Ascending aorta (tissue), 2 donors: ENCODE results near the gene KCNH4. TPM values are rescaled to one million over a fixed set of nuclear protein-coding genes. Genes with fewer than 3 reads are reported as not detected.
A peak's percentile ranks its signal among the peaks of the same experiment; 100 is the strongest.
"Not testable (repeated sequence)": the region's sequence is repeated elsewhere in the genome, so short reads cannot be mapped to it uniquely, and the experiment has no call there.

Experiments
- DNase-seq, 2 donors: peaks; one replicate each; pipeline ENCODE4 v3.0.0-alpha.2; 2019; ENCODE audit warnings: low spot score in 2 of 2
- H3K27ac ChIP-seq, 2 donors: fragments of 200-600 bp; sonication (generic); one replicate each; pipeline ENCODE4 v1.5.1; 2016 to 2017; ENCODE audit warnings: mild to moderate bottlenecking in 1 of 2
- H3K27me3 ChIP-seq: fragments of 200-600 bp; sonication (generic); one replicate; pipeline ENCODE4 v1.5.1; 2017
- H3K36me3 ChIP-seq, 2 donors: fragments of 200-600 bp; sonication (generic); one replicate each; pipeline ENCODE4 v1.5.1; 2016
- H3K4me1 ChIP-seq, 2 donors: fragments of 200-600 bp; sonication (generic); one replicate each; pipeline ENCODE4 v1.5.1; 2016 to 2017; ENCODE audit warnings: mild to moderate bottlenecking in 1 of 2
- H3K4me3 ChIP-seq, 2 donors: fragments of 200-600 bp; sonication (generic); one replicate each; pipeline ENCODE4 v1.5.1; 2016 to 2017; ENCODE audit warnings: mild to moderate bottlenecking in 1 of 2
- H3K9me3 ChIP-seq, 2 donors: fragments of 200-600 bp; sonication (generic); one replicate each; pipeline ENCODE4 v1.5.1; 2016
- intact Hi-C: fragments of 100-400 bp; cut with DNase I; formaldehyde crosslinking; loops from one replicate; pipeline ENCODE4 v1.15.1; 2023
- total RNA-seq: library from RNA; depleted of rRNA; stranded (reverse); fragments of >200 nt; gene quantifications from one replicate; pipeline ENCODE4 v1.1.0, GENCODE V29; 2016
- TF ChIP-seq, protein P1 (sequence below), 3 experiments: fragments of 200-600 bp in 2 of 3; fragments of 450-650 bp in 1 of 3; sonication (generic) in 2 of 3; IDR thresholded peaks; one replicate each; pipeline ENCODE4 v1.5.1; 2016 to 2019; ENCODE audit warnings: antibody characterized with exemption in 3 of 3, mild to moderate bottlenecking in 1 of 3, moderate library complexity in 1 of 3

Gene KCNH4
- total RNA-seq, 1 donor from 2014 or later: not detected

DNA sequence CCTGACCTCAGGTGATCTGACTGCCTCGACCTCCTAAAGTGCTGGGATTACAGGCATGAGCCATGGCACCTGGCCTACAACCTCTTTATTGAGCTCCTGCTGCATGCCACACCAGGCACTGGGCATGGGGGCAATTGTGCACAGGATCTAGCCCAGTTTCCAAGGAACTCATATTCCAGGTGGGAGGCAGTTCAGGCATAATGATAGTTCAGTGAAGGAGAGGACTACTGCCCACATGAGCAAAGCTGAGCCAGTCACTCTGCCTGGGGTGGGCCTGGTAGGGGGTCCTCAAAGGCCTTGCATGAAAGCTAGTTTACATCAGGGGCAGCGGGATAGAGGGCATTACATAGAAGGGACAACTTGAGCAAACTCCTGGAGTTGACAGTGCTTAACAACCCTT lies 6.9 kb upstream of the KCNH4 start:
- Histone ChIP-seq H3K27me3 (no peaks in the 10 kb centered on the region), H3K27ac (no peak overlapping the region), H3K4me3 (no peak overlapping the region), H3K36me3 (no peaks in the 10 kb centered on the region), H3K9me3 (no peaks in the 10 kb centered on the region), H3K4me1 (peaks cover 5 to 7% of the 10 kb centered on the region in 2 donors)
- TF ChIP-seq, protein P1, sequence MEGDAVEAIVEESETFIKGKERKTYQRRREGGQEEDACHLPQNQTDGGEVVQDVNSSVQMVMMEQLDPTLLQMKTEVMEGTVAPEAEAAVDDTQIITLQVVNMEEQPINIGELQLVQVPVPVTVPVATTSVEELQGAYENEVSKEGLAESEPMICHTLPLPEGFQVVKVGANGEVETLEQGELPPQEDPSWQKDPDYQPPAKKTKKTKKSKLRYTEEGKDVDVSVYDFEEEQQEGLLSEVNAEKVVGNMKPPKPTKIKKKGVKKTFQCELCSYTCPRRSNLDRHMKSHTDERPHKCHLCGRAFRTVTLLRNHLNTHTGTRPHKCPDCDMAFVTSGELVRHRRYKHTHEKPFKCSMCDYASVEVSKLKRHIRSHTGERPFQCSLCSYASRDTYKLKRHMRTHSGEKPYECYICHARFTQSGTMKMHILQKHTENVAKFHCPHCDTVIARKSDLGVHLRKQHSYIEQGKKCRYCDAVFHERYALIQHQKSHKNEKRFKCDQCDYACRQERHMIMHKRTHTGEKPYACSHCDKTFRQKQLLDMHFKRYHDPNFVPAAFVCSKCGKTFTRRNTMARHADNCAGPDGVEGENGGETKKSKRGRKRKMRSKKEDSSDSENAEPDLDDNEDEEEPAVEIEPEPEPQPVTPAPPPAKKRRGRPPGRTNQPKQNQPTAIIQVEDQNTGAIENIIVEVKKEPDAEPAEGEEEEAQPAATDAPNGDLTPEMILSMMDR (IDR thresholded peaks at IDR 0.05): no peak
- intact Hi-C loops: no loop called here
- no peak for DNase-seq

DNA sequence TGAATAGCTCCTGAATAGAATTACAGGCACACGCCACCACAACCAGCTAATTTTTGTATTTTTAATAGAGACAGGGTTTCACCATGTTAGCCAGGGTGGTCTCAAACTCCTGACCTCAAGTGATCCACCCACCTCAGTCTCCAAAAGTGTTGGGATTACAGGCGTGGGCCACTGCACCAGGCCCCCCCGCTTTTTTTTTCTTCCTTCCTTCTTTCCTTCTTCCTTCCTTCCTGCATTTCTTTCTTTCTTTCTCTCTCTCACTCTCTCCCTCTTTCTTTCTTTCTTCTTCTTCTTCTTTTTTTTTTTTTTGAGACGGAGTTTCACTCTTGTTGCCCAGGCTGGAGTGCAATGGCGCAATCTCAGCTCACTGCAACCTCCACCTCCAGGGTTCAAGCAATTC lies 5.2 kb upstream of the KCNH4 start:
- H3K4me3 ChIP-seq, H3K9me3 ChIP-seq, H3K36me3 ChIP-seq, H3K27me3 ChIP-seq, DNase-seq, intact Hi-C loops, H3K27ac ChIP-seq, H3K4me1 ChIP-seq: not testable (repeated sequence)

DNA sequence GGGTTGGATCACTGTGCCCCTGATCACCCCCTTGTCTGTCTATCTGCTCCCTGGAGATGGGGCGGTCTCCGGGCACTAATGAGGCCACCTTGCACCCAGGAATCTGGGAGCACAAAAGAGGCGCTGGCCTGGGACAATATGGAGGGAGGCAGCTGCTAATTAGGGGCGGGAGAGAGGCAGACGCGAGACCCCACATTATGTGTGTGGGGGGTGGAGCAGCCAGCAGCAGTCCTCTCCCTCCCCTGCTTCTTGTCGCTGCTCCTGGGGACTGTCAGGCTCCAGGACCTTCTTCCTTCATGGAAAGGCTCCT lies 4.6 kb upstream of the KCNH4 start:
- Histone ChIP-seq H3K9me3 (no peaks in the 10 kb centered on the region), H3K36me3 (no peaks in the 10 kb centered on the region), H3K4me3 (no peak overlapping the region), H3K27me3 (peaks cover 8% of the 10 kb centered on the region), H3K4me1 (peaks cover 5 to 12% of the 10 kb centered on the region in 2 donors), H3K27ac (no peak overlapping the region)
- TF ChIP-seq, protein P1 (IDR thresholded peaks at IDR 0.05): no peak
- no peak for DNase-seq
- intact Hi-C loops: no loop called here

DNA sequence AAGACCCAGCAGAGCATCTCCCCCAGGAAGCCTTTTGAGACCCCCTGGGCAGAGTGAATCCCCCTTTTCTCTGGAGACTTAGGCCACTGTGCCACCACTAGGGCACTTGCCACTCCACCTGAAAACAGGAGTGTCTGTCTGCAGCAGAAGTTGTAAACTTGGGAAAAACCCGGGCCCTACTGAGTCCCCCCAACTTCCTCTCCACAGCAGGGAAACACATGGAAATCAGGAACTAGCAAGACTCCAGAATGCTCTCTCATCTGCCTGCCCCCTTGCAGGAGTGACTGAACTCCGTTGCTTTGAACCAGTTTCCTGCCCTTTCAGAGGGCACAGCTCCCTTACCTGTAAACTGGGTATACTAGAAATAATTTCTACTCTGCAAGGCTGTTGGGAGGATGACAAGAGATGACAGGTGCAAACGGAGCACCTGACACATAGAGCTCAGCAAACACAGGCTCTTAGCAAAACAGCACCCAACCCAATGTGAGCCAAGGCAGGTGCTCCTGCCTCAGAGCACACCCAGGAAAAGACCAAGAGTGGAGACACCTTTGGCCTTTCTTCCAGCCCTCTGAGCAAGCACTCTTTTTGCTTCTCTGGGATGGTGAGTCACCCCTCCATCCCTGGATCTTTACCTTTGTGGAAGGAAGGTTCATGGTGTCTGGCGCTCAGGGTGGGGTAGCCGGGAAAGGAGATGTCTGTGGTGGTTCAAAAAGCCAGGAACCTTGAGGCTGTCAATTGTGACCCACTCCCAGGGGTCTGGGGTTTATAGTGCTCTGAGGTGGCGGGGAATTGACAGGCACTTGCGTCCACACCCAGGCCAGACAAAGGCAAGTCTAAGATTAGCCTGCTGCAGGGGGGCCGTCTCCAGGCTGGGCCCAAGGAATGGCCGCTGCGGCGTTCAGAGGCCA lies 4.0 kb upstream of the KCNH4 start, which contains the start of gene HCRT:
Gene HCRT, minus strand, starts transcription at position 740 of the 908 bp plus-strand sequence. Its CDS starts 87 bp downstream, at position 653.
- TF ChIP-seq, protein P1 (IDR thresholded peaks at IDR 0.05): no peak
- peaks cover 9% of the 10 kb centered on the region for H3K27me3 ChIP-seq
- no peaks in the 10 kb centered on the region for H3K9me3 ChIP-seq
- no peak for DNase-seq
- H3K36me3 ChIP-seq: no peaks in the 10 kb centered on the region
- H3K4me1 ChIP-seq: peaks cover 5 to 12% of the 10 kb centered on the region in 2 donors
- peak within 1 kb of the TSS in 1 of 2 donors; percentile 49 for H3K27ac ChIP-seq
- H3K4me3 ChIP-seq: peak within 1 kb of the TSS; percentile 69 to 70
- intact Hi-C loops: no loop called here

DNA sequence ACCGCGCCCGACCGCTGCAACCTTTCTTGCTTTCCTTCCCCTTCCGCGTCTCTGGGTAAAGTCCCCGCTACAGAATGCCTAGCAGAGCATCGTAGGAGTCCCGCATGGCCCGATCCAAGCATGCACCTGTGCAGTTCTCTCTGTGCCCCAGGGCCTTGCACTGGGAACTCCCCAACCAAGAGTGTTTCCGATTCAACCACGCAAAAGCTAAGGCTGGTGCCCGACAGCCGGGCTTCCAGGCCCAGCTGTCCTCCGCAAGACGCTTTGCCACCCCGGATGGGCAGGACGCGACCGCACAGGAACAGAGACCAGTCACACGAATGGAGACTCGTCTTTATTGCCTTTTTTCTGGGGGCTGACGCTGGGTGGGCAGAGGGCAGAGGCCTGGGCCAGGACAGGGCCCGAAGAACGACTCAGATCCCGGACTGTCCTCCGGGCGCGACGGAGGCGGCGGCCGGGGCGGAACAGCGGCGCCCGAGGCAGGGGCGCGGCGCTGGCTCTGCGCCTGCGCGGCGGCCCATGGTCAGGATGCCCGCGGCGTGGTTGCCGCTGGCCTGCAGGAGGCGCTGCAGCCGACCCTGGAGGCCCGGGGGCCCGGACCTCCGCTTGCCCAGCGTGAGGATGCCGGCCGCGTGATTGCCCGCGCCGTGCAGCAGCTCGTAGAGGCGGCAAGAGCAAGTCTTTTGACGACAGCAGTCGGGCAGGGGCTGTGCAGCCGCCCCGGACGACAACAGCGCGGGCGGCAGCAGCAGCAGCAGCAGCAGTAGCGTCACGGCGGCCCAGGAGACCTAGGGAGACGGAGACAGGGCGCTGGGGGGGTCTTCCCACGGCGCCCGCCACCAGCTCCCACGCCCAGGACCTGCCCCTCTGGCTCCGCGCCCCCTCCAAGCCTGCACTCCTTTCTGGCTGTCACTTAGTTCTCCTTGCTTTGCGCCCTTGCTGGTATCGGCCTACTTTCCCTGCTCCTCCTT lies 3.1 kb upstream of the KCNH4 start:
- H3K36me3 ChIP-seq: no peaks in the 10 kb centered on the region
- peaks cover 11% of the 10 kb centered on the region for H3K27me3 ChIP-seq
- intact Hi-C loops: no loop called here
- H3K4me1 ChIP-seq: peaks cover 5 to 12% of the 10 kb centered on the region in 2 donors
- H3K9me3 ChIP-seq: no peaks in the 10 kb centered on the region
- H3K27ac ChIP-seq: peak overlapping the region; percentile 56 to 60
- peak in 1 of 2 donors; percentile 79 for DNase-seq
- peak overlapping the region; percentile 69 to 70 for H3K4me3 ChIP-seq
- TF ChIP-seq, protein P1 (IDR thresholded peaks at IDR 0.05): peak; percentile 66 to 96 (median 70)
